NCI-H2227 treated with DMSO at 0.1 percent for 48 hours (cell line): ENCODE data around the gene CANX.
A peak's percentile ranks its signal among the peaks of the same experiment; 100 is the strongest.

ENCODE experiments used
- DNase-seq: peaks from one replicate; lab custom pipeline; 2025; lab: John Stamatoyannopoulos, UW

CANX gene

GRCh38 chr5:179758955-179759354, 60.2 kb downstream of the CANX start:
- DNase-seq, result no peak

GRCh38 chr5:179759581-179760551, 61.1 kb downstream of the CANX start:
- no peak for DNase-seq

- peak; percentile 4 for DNase-seq
Observed at GRCh38 chr5:179762079-179762780, 63.5 kb downstream of the CANX start.

- DNase-seq, result no peak
Observed at GRCh38 chr5:179762781-179763176, 64.0 kb downstream of the CANX start.

GRCh38 chr5:179763215-179763945, 64.6 kb downstream of the CANX start:
- DNase-seq, result peak; percentile 27

GRCh38 chr5:179764056-179764455, 65.3 kb downstream of the CANX start:
- DNase-seq, result no peak

- no peak for DNase-seq
Observed at GRCh38 chr5:179765400-179765799, 66.6 kb downstream of the CANX start.

- no peak for DNase-seq
Observed at GRCh38 chr5:179766021-179766725, 67.4 kb downstream of the CANX start.

GRCh38 chr5:179766726-179767455, 68.1 kb downstream of the CANX start:
- no peak for DNase-seq

- DNase-seq, result no peak
Observed at GRCh38 chr5:179767496-179768100, 68.8 kb downstream of the CANX start.

- DNase-seq, result no peak
Observed at GRCh38 chr5:179768326-179769085, 69.7 kb downstream of the CANX start.

- no peak for DNase-seq
Observed at GRCh38 chr5:179769271-179769670, 70.5 kb downstream of the CANX start.

- no peak for DNase-seq
Observed at GRCh38 chr5:179769796-179770195, 71.0 kb downstream of the CANX start.

GRCh38 chr5:179771311-179771895, 72.6 kb downstream of the CANX start:
- no peak for DNase-seq

GRCh38 chr5:179772351-179772750, 73.6 kb downstream of the CANX start:
- no peak for DNase-seq

- no peak for DNase-seq
Observed at GRCh38 chr5:179773686-179774040, 74.9 kb downstream of the CANX start.

GRCh38 chr5:179774442-179774841, 75.7 kb downstream of the CANX start:
- DNase-seq, result no peak

GRCh38 chr5:179776411-179776938, 77.7 kb downstream of the CANX start:
- no peak for DNase-seq

- DNase-seq, result no peak
Observed at GRCh38 chr5:179777456-179777855, 78.7 kb downstream of the CANX start.
